HG03354 (cell line): ENCODE results near the gene LRP2.

Source experiments
- ATAC-seq: cut with Tn5 transposase; IDR thresholded peaks from one replicate; pipeline ENCODE4 v1.9.1; 2021; ENCODE audit warnings: mild to moderate bottlenecking; ENCODE audit not compliant: unreplicated experiment, poor library complexity, severe bottlenecking

LRP2 gene

DNA sequence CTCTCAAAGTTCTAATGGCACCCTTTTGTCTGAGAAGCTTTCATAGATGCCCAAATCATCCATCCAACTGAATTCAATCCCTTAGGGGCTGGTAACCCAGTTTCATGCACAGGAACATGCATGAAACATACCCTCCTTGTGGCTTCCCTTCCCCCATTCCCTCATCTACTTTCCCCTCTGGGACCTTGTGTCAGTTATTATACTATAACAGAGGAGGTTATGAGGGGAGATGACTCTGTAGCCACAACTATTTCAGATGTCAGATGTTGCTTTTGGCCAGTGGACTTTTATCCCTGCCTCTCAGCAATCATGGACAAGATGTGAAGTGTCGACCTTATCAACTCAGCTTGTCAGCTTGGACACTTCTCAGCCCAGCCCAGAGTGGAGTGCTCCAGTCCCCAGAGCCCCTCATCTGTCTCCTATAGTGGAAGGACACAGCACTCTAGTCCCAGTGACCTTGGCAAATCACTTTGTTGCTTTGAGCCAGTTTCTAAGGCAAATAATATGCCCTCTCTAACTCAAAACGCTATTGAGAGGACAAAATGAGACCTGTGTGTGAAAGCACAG, 284.6 kb downstream of the LRP2 start:
- ATAC-seq, result no peak
